Keratinocyte (primary cell): ENCODE measurements around the gene NAT10.

Source experiments
- CTCF ChIP-seq, 3 experiments: IDR thresholded peaks in 1 of 3; conservative IDR thresholded peaks in 1 of 3; optimal IDR thresholded peaks in 1 of 3; 2 replicates in 2 of 3; 3 replicates in 1 of 3; pipeline versions ENCODE3 to v1.5.1; 2011; ENCODE audit warnings: low read length in 3 of 3, mild to moderate bottlenecking in 3 of 3, moderate library complexity in 2 of 3, control low read depth in 1 of 3, inconsistent platforms in 1 of 3; ENCODE audit not compliant: insufficient read depth in 2 of 3; ENCODE audit errors: extremely low read depth in 1 of 3
- EZH2 ChIP-seq: IDR thresholded peaks from one replicate; pipeline ENCODE4 v1.6.1; 2012; ENCODE audit warnings: inconsistent platforms, mild to moderate bottlenecking, low read length, moderate library complexity

- TF ChIP-seq CTCF (optimal IDR thresholded peaks at IDR 0.05 in 1 of 3, IDR thresholded peaks at IDR 0.05 in 1 of 3, conservative IDR thresholded peaks at IDR 0.05 in 1 of 3; ENCODE audit: extremely low read depth in 1 of 3, insufficient read depth in 2 of 3, low read length in 3 of 3), result no peak
- no peak for TF ChIP-seq EZH2
Measured at GRCh38 chr11:34184505-34185015, 79.1 kb downstream of the NAT10 start.
